Activated CD8-positive, alpha-beta T cell treated with anti-CD3 and anti-CD28 coated beads for 36 hours (primary cell): ENCODE results near the gene MMP13. TPM values are rescaled to one million over a fixed set of nuclear protein-coding genes. Genes with fewer than 3 reads are reported as not detected.

Experiments
- ATAC-seq: fragments of 200-7000 bp; cut with Tn5 transposase; one replicate; pipeline ENCODE4 v1.10.0; 2021; ENCODE audit warnings: mild to moderate bottlenecking, moderate library complexity
- CTCF ChIA-PET: fragments of 350-600 bp; sonication (Branson Sonifier 250); formaldehyde crosslinking; loops from one replicate; lab custom pipeline; 2021; ENCODE audit warnings: antibody characterized with exemption; lab: Charles Lee
- POLR2A ChIA-PET: fragments of 350-600 bp; sonication (Branson Sonifier 250); formaldehyde crosslinking; loops from one replicate; lab custom pipeline; 2021; ENCODE audit warnings: antibody characterized with exemption; lab: Charles Lee
- DNase-seq: peaks from one replicate; pipeline ENCODE4 v3.0.0-alpha.2; 2020
- H3K27ac Mint-ChIP-seq: one replicate; pipeline ENCODE4 v1.8.0; 2021; ENCODE audit warnings: mild to moderate bottlenecking, mixed read lengths
- H3K27me3 Mint-ChIP-seq: one replicate; pipeline ENCODE4 v1.8.0; 2021; ENCODE audit warnings: mixed read lengths
- H3K36me3 Mint-ChIP-seq: one replicate; pipeline ENCODE4 v1.8.0; 2021; ENCODE audit warnings: low read depth, mixed read lengths
- H3K4me1 Mint-ChIP-seq: one replicate; pipeline ENCODE4 v1.8.0; 2021; ENCODE audit warnings: low read depth, mixed read lengths
- H3K4me3 Mint-ChIP-seq: one replicate; pipeline ENCODE4 v1.8.0; 2021; ENCODE audit warnings: mild to moderate bottlenecking, moderate library complexity, mixed read lengths
- H3K9me3 Mint-ChIP-seq: one replicate; pipeline ENCODE4 v1.8.0; 2021; ENCODE audit warnings: mixed read lengths
- intact Hi-C: fragments of 100-400 bp; cut with micrococcal nuclease; formaldehyde crosslinking; loops from one replicate; pipeline ENCODE4 v1.10.0; 2022
- total RNA-seq, 2 experiments: library from RNA; stranded (reverse); gene quantifications; one replicate each; pipeline ENCODE4 v1.2.3, GENCODE V29; 2021
- TF ChIP-seq, protein P1 (sequence below): fragments of 200-600 bp; IDR thresholded peaks from one replicate; pipeline ENCODE4 v1.8.0; 2022; ENCODE audit warnings: antibody characterized with exemption, mild to moderate bottlenecking

The MMP13 gene
- total RNA-seq, 2 experiments from 2014 or later = not detected

GRCh38 chr11:102989379-102990047 lies 34.0 kb upstream of the MMP13 start:
- TF ChIP-seq, protein P1, sequence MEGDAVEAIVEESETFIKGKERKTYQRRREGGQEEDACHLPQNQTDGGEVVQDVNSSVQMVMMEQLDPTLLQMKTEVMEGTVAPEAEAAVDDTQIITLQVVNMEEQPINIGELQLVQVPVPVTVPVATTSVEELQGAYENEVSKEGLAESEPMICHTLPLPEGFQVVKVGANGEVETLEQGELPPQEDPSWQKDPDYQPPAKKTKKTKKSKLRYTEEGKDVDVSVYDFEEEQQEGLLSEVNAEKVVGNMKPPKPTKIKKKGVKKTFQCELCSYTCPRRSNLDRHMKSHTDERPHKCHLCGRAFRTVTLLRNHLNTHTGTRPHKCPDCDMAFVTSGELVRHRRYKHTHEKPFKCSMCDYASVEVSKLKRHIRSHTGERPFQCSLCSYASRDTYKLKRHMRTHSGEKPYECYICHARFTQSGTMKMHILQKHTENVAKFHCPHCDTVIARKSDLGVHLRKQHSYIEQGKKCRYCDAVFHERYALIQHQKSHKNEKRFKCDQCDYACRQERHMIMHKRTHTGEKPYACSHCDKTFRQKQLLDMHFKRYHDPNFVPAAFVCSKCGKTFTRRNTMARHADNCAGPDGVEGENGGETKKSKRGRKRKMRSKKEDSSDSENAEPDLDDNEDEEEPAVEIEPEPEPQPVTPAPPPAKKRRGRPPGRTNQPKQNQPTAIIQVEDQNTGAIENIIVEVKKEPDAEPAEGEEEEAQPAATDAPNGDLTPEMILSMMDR = no peak
- Mint-ChIP-seq H3K9me3 (no peaks in the 10 kb centered on the region), H3K27ac (no peak overlapping the region), H3K27me3 (peaks cover 15% of the 10 kb centered on the region), H3K36me3 (no peaks in the 10 kb centered on the region), H3K4me3 (no peak overlapping the region), H3K4me1 (no peaks in the 10 kb centered on the region)
- ATAC-seq (no peak), DNase-seq (no peak)
- POLR2A ChIA-PET = no interaction called here
- CTCF ChIA-PET = interaction anchor here (2.0 kb wide), 1 partner anchor 48 kb away, joined by 8 read pairs; no protein-coding TSS in a partner anchor
- intact Hi-C loops = loop anchor here (10.0 kb wide), 1 partner anchor 55 kb away; no protein-coding TSS in a partner anchor

DNA sequence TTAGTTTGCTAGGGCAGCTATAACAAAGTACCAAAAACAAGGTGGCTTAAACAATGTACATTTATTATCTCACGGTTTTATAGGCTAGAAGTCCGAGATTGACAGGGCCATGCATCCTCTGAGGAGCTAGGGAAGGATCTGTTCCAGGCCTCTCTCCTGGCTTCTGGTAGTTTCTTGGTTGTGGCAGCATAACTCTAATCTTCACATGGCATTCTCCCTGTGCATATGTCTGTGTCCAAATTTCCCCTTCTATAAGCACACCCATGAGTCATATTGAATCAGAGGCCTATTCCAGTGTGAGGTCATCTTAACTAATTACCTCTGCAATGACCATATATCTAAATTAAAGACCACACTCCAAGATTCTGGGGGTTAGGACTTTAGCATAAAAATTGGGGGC lies 31.3 kb upstream of the MMP13 start:
- Mint-ChIP-seq H3K9me3 (no peaks in the 10 kb centered on the region), H3K36me3 (no peaks in the 10 kb centered on the region), H3K4me3 (no peak overlapping the region), H3K4me1 (peaks cover under 1% of the 10 kb centered on the region), H3K27ac (no peak overlapping the region), H3K27me3 (peaks cover 15% of the 10 kb centered on the region)
- TF ChIP-seq, protein P1 = no peak
- intact Hi-C loops = no loop called here
- POLR2A ChIA-PET = no interaction called here
- CTCF ChIA-PET = interaction anchor here (0.9 kb wide), 1 partner anchor 46 kb away, joined by 3 read pairs; no protein-coding TSS in a partner anchor
- DNase-seq (no peak), ATAC-seq (no peak)

- intact Hi-C loops = no loop called here
- H3K36me3 Mint-ChIP-seq = no peaks in the 10 kb centered on the region
- CTCF ChIA-PET = no interaction called here
- TF ChIP-seq, protein P1 = no peak
- no peak overlapping the region for H3K27ac Mint-ChIP-seq
- H3K27me3 Mint-ChIP-seq = peaks cover 8% of the 10 kb centered on the region
- H3K9me3 Mint-ChIP-seq = no peaks in the 10 kb centered on the region
- peaks cover 5% of the 10 kb centered on the region for H3K4me1 Mint-ChIP-seq
- no peak for ATAC-seq
- H3K4me3 Mint-ChIP-seq = no peak overlapping the region
- POLR2A ChIA-PET = no interaction called here
- DNase-seq = no peak
Observed at GRCh38 chr11:102985850-102986249, 30.3 kb upstream of the MMP13 start.

GRCh38 chr11:102983486-102983885 lies 28.0 kb upstream of the MMP13 start:
- H3K27ac Mint-ChIP-seq = no peak overlapping the region
- DNase-seq (no peak), ATAC-seq (no peak)
- no peak overlapping the region for H3K4me3 Mint-ChIP-seq
- peaks cover 5% of the 10 kb centered on the region for H3K9me3 Mint-ChIP-seq
- H3K4me1 Mint-ChIP-seq = peaks cover 5% of the 10 kb centered on the region
- H3K36me3 Mint-ChIP-seq = no peaks in the 10 kb centered on the region
- peaks cover 2% of the 10 kb centered on the region for H3K27me3 Mint-ChIP-seq
- ChIA-PET CTCF (no interaction called here), POLR2A (no interaction called here)
- TF ChIP-seq, protein P1 = no peak
- intact Hi-C loops = no loop called here

GRCh38 chr11:102981324-102981910 lies 25.9 kb upstream of the MMP13 start:
- no peaks in the 10 kb centered on the region for H3K36me3 Mint-ChIP-seq
- intact Hi-C loops = no loop called here
- DNase-seq = no peak
- H3K4me3 Mint-ChIP-seq = no peak overlapping the region
- CTCF ChIA-PET = no interaction called here
- peaks cover 5% of the 10 kb centered on the region for H3K4me1 Mint-ChIP-seq
- no peak overlapping the region for H3K27ac Mint-ChIP-seq
- POLR2A ChIA-PET = no interaction called here
- H3K27me3 Mint-ChIP-seq = peaks cover 1% of the 10 kb centered on the region
- TF ChIP-seq, protein P1 = no peak
- H3K9me3 Mint-ChIP-seq = peaks cover 5% of the 10 kb centered on the region
- no peak for ATAC-seq
